ENCODE measurements around the gene TGFBR3.
A peak's percentile ranks its signal among the peaks of the same experiment; 100 is the strongest.

The TGFBR3 gene

GRCh38 chr1:91807921-91808620, 77.9 kb downstream of the TGFBR3 start:
- Histone ChIP-seq H4K8ac (ENCODE audit: low read depth, low read length) (no peak overlapping the region), H2BK120ac (ENCODE audit: low read depth, low read length) (no peak overlapping the region), H4K91ac (ENCODE audit: low read depth, low read length, poor library complexity) (no peak overlapping the region), H3K4me3 (ENCODE audit: low read length in 2 of 2) (no peak overlapping the region), H3K9ac (ENCODE audit: low read depth, low read length, poor library complexity) (no peak overlapping the region), H3K23ac (ENCODE audit: low read depth, low read length, poor library complexity) (no peak overlapping the region), H3K14ac (ENCODE audit: low read length) (no peak overlapping the region), H2BK15ac (ENCODE audit: low read length) (no peak overlapping the region), H3K9me3 (replicated peaks in 1 of 2; ENCODE audit: control insufficient read depth in 2 of 2, insufficient read depth in 1 of 2, low read depth in 1 of 2, low read length in 2 of 2) (no peaks in the 10 kb centered on the region), H3K4me1 (ENCODE audit: control insufficient read depth in 2 of 2, insufficient read depth in 1 of 2, low read depth in 1 of 2, low read length in 2 of 2) (peaks cover 0 to 8% of the 10 kb centered on the region in 2 donors), H2AFZ (ENCODE audit: low read length) (no peak overlapping the region), H3K79me1 (ENCODE audit: low read depth, low read length) (no peaks in the 10 kb centered on the region), H2AK5ac (ENCODE audit: low read depth, low read length) (no peak overlapping the region), H3K27ac (replicated peaks; ENCODE audit: low read length) (no peak overlapping the region), H3K4me2 (ENCODE audit: insufficient read depth, low read length, poor library complexity, severe bottlenecking) (no peak overlapping the region), H2BK5ac (ENCODE audit: low read length) (no peak overlapping the region), H3K27me3 (ENCODE audit: control insufficient read depth in 3 of 3, insufficient read depth in 3 of 3, low read depth in 1 of 3, low read length in 3 of 3) (no peaks in the 10 kb centered on the region), H2BK12ac (ENCODE audit: low read length) (no peak overlapping the region), H3K36me3 (replicated peaks in 1 of 2; ENCODE audit: control insufficient read depth in 2 of 2, insufficient read depth in 2 of 2, low read length in 2 of 2) (no peaks in the 10 kb centered on the region), H3K4ac (ENCODE audit: low read length) (no peak overlapping the region), H3K18ac (ENCODE audit: low read length) (no peak overlapping the region)
- DNase-seq (ENCODE audit: low spot score) = no peak
- WGBS, 2 donors (ENCODE audit: extremely low coverage in 2 of 2, insufficient read length in 2 of 2, insufficient replicate concordance in 1 of 2) = no CpG with 5 or more reads among the region's 5 CpGs

DNA sequence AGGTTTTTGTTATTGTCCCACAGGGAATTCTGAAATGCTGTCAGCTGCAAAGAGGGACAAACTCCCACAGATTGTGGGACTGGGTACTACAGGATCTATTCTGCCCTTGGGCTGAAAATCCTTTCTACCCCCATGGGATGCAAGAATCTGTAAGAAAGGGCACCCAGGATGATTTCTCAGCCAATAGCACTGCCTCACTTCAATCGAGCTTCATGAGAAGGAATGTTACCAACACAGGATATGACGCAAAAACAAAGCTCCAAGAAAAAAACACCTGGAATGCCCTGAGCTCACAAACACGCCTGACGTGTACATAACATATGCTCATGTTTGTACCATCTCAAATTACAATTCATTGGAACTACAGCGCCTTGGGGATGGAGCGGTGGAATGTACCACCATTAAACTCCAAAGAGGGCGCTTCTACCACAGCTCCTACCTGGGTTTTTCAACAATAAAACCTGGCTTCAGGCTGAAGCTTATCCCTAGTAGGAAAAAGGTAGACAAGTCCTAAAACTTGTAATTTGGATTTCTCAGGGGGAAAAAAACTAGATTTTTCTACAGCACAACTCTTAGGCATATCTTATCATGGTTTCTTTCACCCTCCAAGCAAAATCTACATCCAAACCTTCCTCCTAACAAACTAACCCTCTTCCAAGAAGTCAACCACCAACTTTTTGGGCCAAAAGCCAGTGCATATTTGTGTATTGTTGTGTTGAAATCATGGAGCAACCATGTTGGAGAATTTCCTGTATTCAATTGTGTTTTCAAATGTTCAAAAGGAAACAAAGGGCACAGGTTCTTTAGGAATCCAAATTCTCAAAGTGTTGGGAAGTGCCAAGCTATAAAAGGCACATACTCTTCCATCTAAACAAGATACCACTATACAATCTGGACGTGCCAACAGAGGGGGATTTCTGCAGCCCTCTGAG, 78.9 kb downstream of the TGFBR3 start:
- Histone ChIP-seq H3K27me3 (ENCODE audit: control insufficient read depth in 3 of 3, insufficient read depth in 3 of 3, low read depth in 1 of 3, low read length in 3 of 3) (no peaks in the 10 kb centered on the region), H3K9me3 (replicated peaks in 1 of 2; ENCODE audit: control insufficient read depth in 2 of 2, insufficient read depth in 1 of 2, low read depth in 1 of 2, low read length in 2 of 2) (no peaks in the 10 kb centered on the region), H3K9ac (ENCODE audit: low read depth, low read length, poor library complexity) (no peak overlapping the region), H2BK5ac (ENCODE audit: low read length) (no peak overlapping the region), H3K23ac (ENCODE audit: low read depth, low read length, poor library complexity) (no peak overlapping the region), H3K27ac (replicated peaks; ENCODE audit: low read length) (no peak overlapping the region), H3K4me3 (ENCODE audit: low read length in 2 of 2) (no peak overlapping the region), H2AK5ac (ENCODE audit: low read depth, low read length) (no peak overlapping the region), H4K8ac (ENCODE audit: low read depth, low read length) (no peak overlapping the region), H3K18ac (ENCODE audit: low read length) (no peak overlapping the region), H3K4ac (ENCODE audit: low read length) (no peak overlapping the region), H3K14ac (ENCODE audit: low read length) (no peak overlapping the region), H2AFZ (ENCODE audit: low read length) (no peak overlapping the region), H3K36me3 (replicated peaks in 1 of 2; ENCODE audit: control insufficient read depth in 2 of 2, insufficient read depth in 2 of 2, low read length in 2 of 2) (no peaks in the 10 kb centered on the region), H2BK120ac (ENCODE audit: low read depth, low read length) (no peak overlapping the region), H4K91ac (ENCODE audit: low read depth, low read length, poor library complexity) (no peak overlapping the region), H3K4me1 (ENCODE audit: control insufficient read depth in 2 of 2, insufficient read depth in 1 of 2, low read depth in 1 of 2, low read length in 2 of 2) (peaks cover 0 to 8% of the 10 kb centered on the region in 2 donors), H3K4me2 (ENCODE audit: insufficient read depth, low read length, poor library complexity, severe bottlenecking) (no peak overlapping the region), H2BK12ac (ENCODE audit: low read length) (no peak overlapping the region), H3K79me1 (ENCODE audit: low read depth, low read length) (no peaks in the 10 kb centered on the region), H2BK15ac (ENCODE audit: low read length) (no peak overlapping the region)
- DNase-seq (ENCODE audit: low spot score) = no peak
- no CpG with 5 or more reads among the region's 8 CpGs for WGBS, 2 donors (ENCODE audit: extremely low coverage in 2 of 2, insufficient read length in 2 of 2, insufficient replicate concordance in 1 of 2)

GRCh38 chr1:91806181-91806768, 79.7 kb downstream of the TGFBR3 start:
- no peak overlapping the region for H3K9ac ChIP-seq (ENCODE audit: low read depth, low read length, poor library complexity)
- no CpG with 5 or more reads among the region's 8 CpGs for WGBS, 2 donors (ENCODE audit: extremely low coverage in 2 of 2, insufficient read length in 2 of 2, insufficient replicate concordance in 1 of 2)
- no peaks in the 10 kb centered on the region for H3K9me3 ChIP-seq (replicated peaks in 1 of 2; ENCODE audit: control insufficient read depth in 2 of 2, insufficient read depth in 1 of 2, low read depth in 1 of 2, low read length in 2 of 2)
- H2BK5ac ChIP-seq (ENCODE audit: low read length) = no peak overlapping the region
- H4K8ac ChIP-seq (ENCODE audit: low read depth, low read length) = no peak overlapping the region
- no peak overlapping the region for H3K14ac ChIP-seq (ENCODE audit: low read length)
- no peak overlapping the region for H3K4ac ChIP-seq (ENCODE audit: low read length)
- H3K79me1 ChIP-seq (ENCODE audit: low read depth, low read length) = no peaks in the 10 kb centered on the region
- H3K27me3 ChIP-seq (ENCODE audit: control insufficient read depth in 3 of 3, insufficient read depth in 3 of 3, low read depth in 1 of 3, low read length in 3 of 3) = no peaks in the 10 kb centered on the region
- H2BK12ac ChIP-seq (ENCODE audit: low read length) = no peak overlapping the region
- no peak overlapping the region for H3K27ac ChIP-seq (replicated peaks; ENCODE audit: low read length)
- no peak overlapping the region for H2AFZ ChIP-seq (ENCODE audit: low read length)
- H2BK120ac ChIP-seq (ENCODE audit: low read depth, low read length) = no peak overlapping the region
- no peak for DNase-seq (ENCODE audit: low spot score)
- no peak overlapping the region for H2AK5ac ChIP-seq (ENCODE audit: low read depth, low read length)
- no peak overlapping the region for H3K4me2 ChIP-seq (ENCODE audit: insufficient read depth, low read length, poor library complexity, severe bottlenecking)
- H3K23ac ChIP-seq (ENCODE audit: low read depth, low read length, poor library complexity) = no peak overlapping the region
- H3K4me1 ChIP-seq (ENCODE audit: control insufficient read depth in 2 of 2, insufficient read depth in 1 of 2, low read depth in 1 of 2, low read length in 2 of 2) = peaks cover 0 to 7% of the 10 kb centered on the region in 2 donors
- no peak overlapping the region for H3K4me3 ChIP-seq (ENCODE audit: low read length in 2 of 2)
- no peak overlapping the region for H4K91ac ChIP-seq (ENCODE audit: low read depth, low read length, poor library complexity)
- H3K18ac ChIP-seq (ENCODE audit: low read length) = no peak overlapping the region
- no peaks in the 10 kb centered on the region for H3K36me3 ChIP-seq (replicated peaks in 1 of 2; ENCODE audit: control insufficient read depth in 2 of 2, insufficient read depth in 2 of 2, low read length in 2 of 2)
- no peak overlapping the region for H2BK15ac ChIP-seq (ENCODE audit: low read length)

DNA sequence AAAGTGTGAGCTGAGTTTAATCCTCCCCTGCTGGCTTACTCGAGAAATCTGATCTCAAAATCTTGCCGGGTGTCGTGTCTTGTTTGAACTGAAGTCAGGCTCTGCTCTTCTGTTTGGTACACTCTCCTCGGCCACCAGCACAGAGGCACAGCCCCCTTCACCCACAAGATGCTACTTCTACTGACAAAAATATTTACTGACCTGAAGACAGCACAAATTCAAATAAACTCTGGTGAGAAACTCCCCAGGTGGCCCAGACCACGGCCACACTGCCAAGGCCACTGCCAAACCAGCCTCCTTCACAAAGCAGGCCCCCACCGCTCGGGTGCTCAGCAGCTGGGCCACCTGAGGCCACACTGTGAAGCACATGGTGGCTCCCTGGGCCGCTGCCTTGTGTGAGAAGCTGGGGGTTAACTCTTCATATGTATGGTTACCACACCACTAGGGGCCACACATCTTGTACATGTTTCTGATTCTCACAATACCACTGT, 80.6 kb downstream of the TGFBR3 start:
- Histone ChIP-seq H2BK15ac (ENCODE audit: low read length) (peak overlapping the region; percentile 33), H3K27ac (replicated peaks; ENCODE audit: low read length) (no peak overlapping the region), H3K4me1 (ENCODE audit: control insufficient read depth in 2 of 2, insufficient read depth in 1 of 2, low read depth in 1 of 2, low read length in 2 of 2) (peaks cover 0 to 7% of the 10 kb centered on the region in 2 donors), H2BK5ac (ENCODE audit: low read length) (no peak overlapping the region), H3K4ac (ENCODE audit: low read length) (no peak overlapping the region), H3K36me3 (replicated peaks in 1 of 2; ENCODE audit: control insufficient read depth in 2 of 2, insufficient read depth in 2 of 2, low read length in 2 of 2) (no peaks in the 10 kb centered on the region), H3K4me3 (ENCODE audit: low read length in 2 of 2) (no peak overlapping the region), H2AFZ (ENCODE audit: low read length) (no peak overlapping the region), H2AK5ac (ENCODE audit: low read depth, low read length) (no peak overlapping the region), H2BK12ac (ENCODE audit: low read length) (peak overlapping the region; percentile 67), H3K9me3 (replicated peaks in 1 of 2; ENCODE audit: control insufficient read depth in 2 of 2, insufficient read depth in 1 of 2, low read depth in 1 of 2, low read length in 2 of 2) (no peaks in the 10 kb centered on the region), H3K9ac (ENCODE audit: low read depth, low read length, poor library complexity) (no peak overlapping the region), H3K79me1 (ENCODE audit: low read depth, low read length) (no peaks in the 10 kb centered on the region), H4K91ac (ENCODE audit: low read depth, low read length, poor library complexity) (no peak overlapping the region), H3K23ac (ENCODE audit: low read depth, low read length, poor library complexity) (no peak overlapping the region), H3K4me2 (ENCODE audit: insufficient read depth, low read length, poor library complexity, severe bottlenecking) (no peak overlapping the region), H3K14ac (ENCODE audit: low read length) (no peak overlapping the region), H4K8ac (ENCODE audit: low read depth, low read length) (no peak overlapping the region), H3K27me3 (ENCODE audit: control insufficient read depth in 3 of 3, insufficient read depth in 3 of 3, low read depth in 1 of 3, low read length in 3 of 3) (no peaks in the 10 kb centered on the region), H2BK120ac (ENCODE audit: low read depth, low read length) (no peak overlapping the region), H3K18ac (ENCODE audit: low read length) (peak overlapping the region; percentile 61)
- no CpG with 5 or more reads among the region's 8 CpGs for WGBS, 2 donors (ENCODE audit: extremely low coverage in 2 of 2, insufficient read length in 2 of 2, insufficient replicate concordance in 1 of 2)
- no peak for DNase-seq (ENCODE audit: low spot score)

Measured in neuronal stem cell (in vitro differentiated cells).